Coronary artery (tissue), 2 donors: ENCODE measurements around the gene RPRD1B.
"Not testable (repeated sequence)": the region's sequence is repeated elsewhere in the genome, so short reads cannot be mapped to it uniquely, and the experiment has no call there.

Experiments used
- DNase-seq: peaks from one replicate; pipeline ENCODE4 v3.0.0-alpha.2; 2017; ENCODE audit warnings: low spot score
- H3K27ac ChIP-seq, 2 donors: fragments of 200-600 bp; sonication (generic); one replicate each; pipeline ENCODE4 v1.5.1; 2016 to 2019
- H3K4me3 ChIP-seq: fragments of 200-600 bp; sonication (generic); 2 replicates; pipeline ENCODE4 v1.5.1; 2016; ENCODE audit warnings: mild to moderate bottlenecking, moderate library complexity
- TF ChIP-seq, protein P1 (sequence below): fragments of 200-600 bp; sonication (generic); IDR thresholded peaks from one replicate; pipeline ENCODE4 v1.5.1; 2019; ENCODE audit warnings: antibody characterized with exemption

The RPRD1B gene

DNA sequence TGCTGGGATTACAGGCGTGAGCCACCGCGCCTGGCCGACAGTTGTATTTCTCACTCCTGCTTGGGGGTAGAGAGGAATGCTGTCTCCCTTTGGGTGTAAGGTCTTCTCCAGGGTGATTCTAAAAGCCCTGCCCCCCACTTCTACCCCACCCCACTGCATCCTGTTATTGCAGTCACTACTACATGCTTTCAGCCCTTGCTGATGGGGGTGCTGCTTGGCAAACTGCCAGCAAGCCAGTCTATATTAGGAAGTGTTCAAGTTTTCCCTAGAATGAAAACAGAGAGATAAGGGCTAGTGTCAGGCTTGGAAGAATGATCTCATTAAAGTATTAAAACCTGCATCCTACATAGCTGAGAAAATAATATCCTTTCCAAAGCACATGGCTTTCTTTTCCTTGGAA is 31.6 kb upstream of the RPRD1B start:
- H3K27ac ChIP-seq, result no peak overlapping the region
- no peak for DNase-seq
- TF ChIP-seq, protein P1, sequence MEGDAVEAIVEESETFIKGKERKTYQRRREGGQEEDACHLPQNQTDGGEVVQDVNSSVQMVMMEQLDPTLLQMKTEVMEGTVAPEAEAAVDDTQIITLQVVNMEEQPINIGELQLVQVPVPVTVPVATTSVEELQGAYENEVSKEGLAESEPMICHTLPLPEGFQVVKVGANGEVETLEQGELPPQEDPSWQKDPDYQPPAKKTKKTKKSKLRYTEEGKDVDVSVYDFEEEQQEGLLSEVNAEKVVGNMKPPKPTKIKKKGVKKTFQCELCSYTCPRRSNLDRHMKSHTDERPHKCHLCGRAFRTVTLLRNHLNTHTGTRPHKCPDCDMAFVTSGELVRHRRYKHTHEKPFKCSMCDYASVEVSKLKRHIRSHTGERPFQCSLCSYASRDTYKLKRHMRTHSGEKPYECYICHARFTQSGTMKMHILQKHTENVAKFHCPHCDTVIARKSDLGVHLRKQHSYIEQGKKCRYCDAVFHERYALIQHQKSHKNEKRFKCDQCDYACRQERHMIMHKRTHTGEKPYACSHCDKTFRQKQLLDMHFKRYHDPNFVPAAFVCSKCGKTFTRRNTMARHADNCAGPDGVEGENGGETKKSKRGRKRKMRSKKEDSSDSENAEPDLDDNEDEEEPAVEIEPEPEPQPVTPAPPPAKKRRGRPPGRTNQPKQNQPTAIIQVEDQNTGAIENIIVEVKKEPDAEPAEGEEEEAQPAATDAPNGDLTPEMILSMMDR, result no peak

DNA sequence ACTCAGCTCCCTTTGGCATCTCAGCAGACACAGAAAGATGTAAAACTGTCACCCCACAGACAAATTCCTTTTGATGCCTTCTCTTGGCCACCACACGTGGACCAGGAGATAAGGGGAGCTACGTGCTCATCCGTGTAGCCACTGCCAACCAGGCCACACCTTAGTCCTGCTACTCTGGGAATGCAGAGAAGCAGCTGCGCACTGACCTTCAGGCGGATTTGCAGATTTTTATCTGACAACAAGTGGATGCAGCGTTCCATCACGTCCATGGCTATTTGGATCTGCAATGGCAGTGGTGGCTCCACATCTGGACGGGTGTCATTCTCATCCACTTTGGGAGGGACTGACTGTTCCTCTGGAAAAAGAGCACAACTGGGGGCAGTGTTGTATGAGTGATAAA is 31.1 kb upstream of the RPRD1B start:
- no peak for DNase-seq
- no peak overlapping the region for H3K4me3 ChIP-seq
- no peak overlapping the region for H3K27ac ChIP-seq
- TF ChIP-seq, protein P1, result no peak

More for the DNA sequence above, 31.6 kb upstream of the RPRD1B start:
- H3K4me3 ChIP-seq, result no peak overlapping the region

DNA sequence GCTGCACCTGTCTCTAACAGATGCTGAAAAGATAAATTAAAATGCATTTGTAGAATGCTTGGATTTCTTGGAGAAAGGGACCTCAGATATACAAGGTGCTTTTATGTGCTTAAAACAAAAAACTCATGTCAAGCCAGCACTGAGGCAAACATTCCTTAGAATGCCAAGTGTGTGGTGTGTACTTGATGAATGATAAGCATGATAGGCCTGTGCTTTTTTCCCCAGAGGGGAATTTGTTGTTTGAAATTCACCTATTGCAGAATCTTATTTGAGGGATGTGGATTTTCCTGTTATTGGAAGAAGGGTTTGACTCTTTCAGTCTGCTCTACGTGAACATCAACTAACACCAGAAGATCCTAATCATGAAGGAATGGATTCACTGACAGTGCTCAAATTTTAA is 29.1 kb upstream of the RPRD1B start:
- no peak overlapping the region for H3K27ac ChIP-seq
- no peak overlapping the region for H3K4me3 ChIP-seq
- no peak for DNase-seq
- TF ChIP-seq, protein P1, result no peak

DNA sequence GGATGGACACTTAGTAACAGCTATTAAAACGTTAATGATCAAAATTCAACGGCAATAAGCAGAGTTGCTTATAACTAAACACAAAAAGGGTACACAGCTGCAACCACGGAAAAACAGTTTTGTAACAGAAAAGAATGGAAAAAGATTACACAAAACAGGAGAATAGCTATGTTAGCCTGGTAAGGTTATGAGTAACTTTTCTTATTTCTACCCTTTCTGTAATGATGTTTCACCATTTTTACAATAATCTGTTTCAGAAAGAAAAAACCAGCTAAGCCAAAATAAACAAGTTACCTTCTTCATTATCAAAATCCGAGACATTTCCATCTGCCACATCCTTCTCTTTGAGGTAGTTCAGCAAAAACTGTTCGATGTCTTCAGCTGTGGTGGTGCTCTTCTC is 27.6 kb upstream of the RPRD1B start:
- TF ChIP-seq, protein P1, result no peak
- Histone ChIP-seq H3K4me3 (no peak overlapping the region), H3K27ac (no peak overlapping the region)
- DNase-seq, result no peak

DNA sequence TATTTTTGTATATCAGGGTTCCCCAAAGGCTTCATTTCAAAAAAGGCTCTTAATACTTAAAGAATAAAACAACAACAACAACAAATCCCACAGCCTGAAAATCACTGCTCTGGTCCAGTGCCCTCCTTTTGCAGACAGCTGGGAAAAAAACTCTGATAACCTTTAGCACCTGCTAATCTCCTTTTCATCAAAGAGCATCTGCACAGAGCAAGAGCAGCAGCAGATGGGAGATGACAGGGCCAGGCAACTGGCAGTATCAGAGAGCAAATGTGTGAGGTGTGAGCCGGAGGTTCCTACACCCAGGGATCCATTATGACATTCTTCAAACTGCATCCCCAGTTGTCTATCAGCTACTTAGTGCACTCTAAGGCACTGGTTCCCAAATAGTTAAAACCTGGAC is 26.0 kb upstream of the RPRD1B start:
- no peak for DNase-seq

DNA sequence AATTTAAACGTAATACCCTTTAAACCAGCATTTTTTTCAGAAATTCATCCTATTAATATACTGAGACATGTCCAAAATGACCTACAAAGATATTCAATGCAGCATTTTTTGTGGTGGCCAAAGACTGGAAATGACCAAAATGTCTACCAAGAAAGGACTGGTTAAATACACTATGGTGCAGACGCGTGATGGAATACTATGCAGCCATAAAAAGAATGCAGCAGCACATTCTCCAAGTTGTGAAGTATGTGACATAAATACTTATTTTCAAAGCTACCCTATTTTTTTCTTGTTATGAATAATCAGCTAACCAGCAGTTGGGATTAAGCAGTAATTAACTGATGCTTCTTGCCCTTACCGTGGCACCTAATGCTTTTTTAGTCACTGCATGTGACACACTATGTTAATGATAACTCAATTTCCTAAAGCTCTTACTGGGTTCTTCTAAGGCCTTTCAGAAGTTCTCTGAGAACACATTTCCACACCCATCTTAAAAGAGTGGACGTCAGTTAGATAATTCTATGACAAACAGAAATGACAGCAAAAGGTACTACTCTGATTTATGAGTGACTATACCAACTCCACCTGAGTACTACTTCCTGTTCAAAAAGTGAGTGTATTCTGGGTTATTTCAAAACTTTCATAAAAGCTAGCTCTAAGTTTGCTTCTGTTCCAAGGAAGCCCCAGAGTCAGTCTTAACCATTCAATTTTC is 25.2 kb upstream of the RPRD1B start:
- Histone ChIP-seq H3K27ac (no peak overlapping the region), H3K4me3 (no peak overlapping the region)
- no peak for DNase-seq
- TF ChIP-seq, protein P1, result no peak

More for the DNA sequence above, 26.0 kb upstream of the RPRD1B start:
- Histone ChIP-seq H3K4me3 (no peak overlapping the region), H3K27ac (no peak overlapping the region)
- TF ChIP-seq, protein P1, result no peak

DNA sequence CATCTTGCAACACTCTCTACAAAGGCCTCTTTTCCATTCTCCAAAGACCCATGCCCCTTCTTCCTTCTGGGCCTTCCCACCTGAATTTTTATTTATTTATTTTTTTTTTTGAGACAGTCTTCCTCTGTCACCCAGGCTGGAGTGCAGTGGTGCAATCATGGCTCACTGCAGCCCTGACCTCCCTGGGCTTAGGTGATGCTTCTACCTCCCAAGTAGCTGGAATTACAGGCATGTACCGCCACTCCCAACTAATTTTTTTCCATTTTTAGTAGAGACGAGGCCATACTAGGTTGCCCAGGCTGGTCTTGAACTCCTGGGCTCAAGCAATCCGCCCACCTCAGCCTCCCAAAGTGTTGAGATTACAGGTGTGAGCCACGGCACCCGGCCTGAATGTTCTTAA is 24.1 kb upstream of the RPRD1B start:
- DNase-seq, H3K27ac ChIP-seq, H3K4me3 ChIP-seq: not testable (repeated sequence)
